Femur (tissue), 1 donor: Measurements from ENCODE around the gene HAO2.
A peak's percentile ranks its signal among the peaks of the same experiment; 100 is the strongest.

Experiments
- DNase-seq: peaks from one replicate; pipeline ENCODE4 v3.0.0-alpha.2; 2017

The HAO2 gene

GRCh38 chr1:119380983-119381662 is 12.5 kb downstream of the HAO2 start:
- no peak for DNase-seq

- DNase-seq: no peak
Measured at GRCh38 chr1:119384591-119384990, 16.0 kb downstream of the HAO2 start.

GRCh38 chr1:119385650-119386049 is 17.1 kb downstream of the HAO2 start:
- DNase-seq: no peak

GRCh38 chr1:119387858-119388257 is 19.3 kb downstream of the HAO2 start:
- DNase-seq: no peak

GRCh38 chr1:119388450-119388849 is 19.9 kb downstream of the HAO2 start:
- no peak for DNase-seq

GRCh38 chr1:119390526-119390925 is 21.9 kb downstream of the HAO2 start:
- no peak for DNase-seq

DNA sequence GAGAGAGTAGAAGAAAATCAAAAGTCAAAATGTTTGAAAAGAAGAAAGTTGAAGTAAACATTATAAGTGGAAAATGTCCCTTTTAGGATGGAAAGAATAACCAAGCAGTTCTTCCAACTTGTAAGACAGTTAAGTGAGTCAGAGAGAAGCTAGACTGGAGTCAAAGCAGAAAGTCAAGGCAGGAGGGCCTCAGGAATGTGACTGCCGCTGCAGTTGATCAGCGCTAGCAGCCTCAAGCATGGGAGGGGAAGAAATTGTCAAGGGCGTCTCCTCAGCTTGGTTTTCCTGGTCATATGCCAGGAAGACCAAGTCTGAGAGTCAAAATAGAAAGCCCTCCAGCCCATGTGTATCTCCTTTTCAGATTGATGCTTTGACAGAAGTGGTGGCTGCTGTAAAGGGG is 23.2 kb downstream of the HAO2 start:
- DNase-seq: no peak

DNA sequence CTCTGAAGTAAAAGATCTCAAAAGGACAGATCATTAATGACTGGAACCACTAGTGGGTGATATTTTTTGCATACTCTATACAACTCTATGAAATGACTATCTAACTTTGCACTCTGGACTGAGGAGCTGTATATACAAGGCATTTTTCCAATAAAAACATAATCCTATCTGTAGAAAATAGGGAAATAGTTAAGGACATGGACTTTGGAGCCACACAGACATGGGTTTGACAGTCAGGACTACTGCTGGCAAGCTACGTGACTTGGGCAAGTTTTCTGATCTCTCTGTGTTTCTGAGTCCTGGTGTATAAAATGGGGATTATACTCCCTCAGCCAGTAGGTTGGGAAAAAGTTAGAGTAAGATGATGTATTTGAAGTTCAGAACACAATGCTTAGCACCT is 25.5 kb downstream of the HAO2 start:
- DNase-seq: no peak

GRCh38 chr1:119396982-119397381 is 28.4 kb downstream of the HAO2 start:
- no peak for DNase-seq

DNA sequence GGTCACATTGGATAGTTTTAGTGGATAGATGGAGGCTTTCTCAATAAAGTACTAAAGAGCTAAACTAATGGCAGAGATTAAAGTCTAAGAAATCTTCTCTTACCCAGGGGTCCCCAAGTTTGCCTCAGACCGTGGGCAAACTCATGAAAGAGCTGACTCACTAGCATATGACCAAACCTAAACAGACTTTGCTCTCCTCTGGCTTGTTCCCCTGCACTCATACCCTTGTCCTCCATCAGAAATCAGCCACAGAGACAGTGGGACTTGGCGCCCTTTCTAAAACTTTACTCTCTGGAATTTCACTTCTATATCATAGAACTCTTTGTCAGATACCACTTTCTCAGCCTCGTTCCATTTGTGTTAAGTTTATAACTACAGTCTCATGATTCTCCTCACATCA is 29.4 kb downstream of the HAO2 start:
- no peak for DNase-seq

- DNase-seq: no peak
Measured at GRCh38 chr1:119404736-119405135, 36.2 kb downstream of the HAO2 start.

GRCh38 chr1:119409731-119410130 is 41.1 kb downstream of the HAO2 start:
- peak; percentile 48 for DNase-seq

- no peak for DNase-seq
Measured at GRCh38 chr1:119410961-119411360, 42.4 kb downstream of the HAO2 start.

DNA sequence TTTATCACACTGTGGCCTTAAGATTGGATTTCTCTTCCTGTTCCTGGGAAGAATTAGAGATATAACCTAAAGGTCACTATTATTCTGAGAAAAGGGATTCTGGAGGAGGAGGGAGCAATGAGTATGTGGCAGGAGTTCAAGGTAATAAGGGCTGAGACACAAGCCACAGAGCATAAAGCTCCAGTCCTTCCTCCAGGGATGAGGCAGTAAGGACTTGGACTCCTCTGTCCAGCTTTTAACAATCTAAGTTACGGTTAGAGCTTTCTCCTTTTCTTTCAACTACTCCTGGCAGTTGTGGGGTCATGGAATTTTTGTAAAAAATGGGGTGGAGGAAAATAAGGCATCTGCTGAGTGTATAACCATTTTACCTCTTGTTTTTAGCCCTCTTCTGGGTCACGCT is 46.4 kb downstream of the HAO2 start, which contains the start of gene HSD3B2:
HSD3B2 (plus strand) TSS at position 201 of the 400 bp plus-strand sequence. CDS start 270 bp downstream, outside the sequence.
- no peak for DNase-seq

DNA sequence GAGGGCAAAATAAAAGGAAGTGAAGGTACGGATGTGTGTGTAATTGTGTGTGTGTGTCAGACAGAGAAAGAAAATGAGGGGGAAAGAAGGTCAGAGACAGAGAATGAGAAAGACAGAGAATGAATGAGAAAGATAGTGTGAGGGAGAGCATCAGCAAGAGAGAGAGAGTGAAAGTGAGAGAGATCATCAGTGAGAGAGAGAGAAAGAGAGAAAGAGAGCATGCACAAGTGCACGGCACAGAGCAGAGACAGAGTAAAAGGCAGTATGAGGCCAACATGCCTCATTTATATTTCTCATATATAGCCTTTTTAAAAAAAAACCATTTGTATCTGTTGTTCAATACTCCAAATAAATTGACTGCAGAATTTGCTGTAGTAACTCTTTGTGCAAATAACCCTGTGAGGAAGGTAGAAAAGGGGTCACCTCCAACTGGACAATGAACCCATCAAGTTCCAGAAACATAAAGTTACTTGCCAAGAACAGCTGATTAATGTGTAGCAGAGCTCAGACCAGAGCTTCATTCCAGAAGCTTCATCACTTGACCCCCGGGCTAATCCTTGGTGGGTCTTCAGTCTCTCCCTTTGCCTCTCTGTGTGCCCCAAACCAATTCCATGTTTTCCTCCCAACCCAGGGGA is 47.5 kb downstream of the HAO2 start:
- no peak for DNase-seq

DNA sequence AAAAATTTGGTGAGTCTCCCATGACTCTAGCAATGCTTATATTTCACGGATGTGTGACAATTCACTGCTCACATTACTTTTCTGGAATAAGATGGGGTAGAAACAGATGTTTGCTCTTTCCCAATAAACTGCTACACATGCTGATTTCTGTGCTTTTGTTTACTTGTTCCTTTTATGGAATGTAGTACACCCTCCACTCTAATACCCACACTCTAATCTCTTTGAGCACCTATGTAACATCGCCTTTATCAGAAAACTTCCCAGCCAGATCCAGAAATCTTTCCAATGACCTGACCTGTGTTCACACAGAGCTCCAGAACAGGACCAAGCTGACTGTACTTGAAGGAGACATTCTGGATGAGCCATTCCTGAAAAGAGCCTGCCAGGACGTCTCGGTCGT is 50.5 kb downstream of the HAO2 start:
- no peak for DNase-seq

DNA sequence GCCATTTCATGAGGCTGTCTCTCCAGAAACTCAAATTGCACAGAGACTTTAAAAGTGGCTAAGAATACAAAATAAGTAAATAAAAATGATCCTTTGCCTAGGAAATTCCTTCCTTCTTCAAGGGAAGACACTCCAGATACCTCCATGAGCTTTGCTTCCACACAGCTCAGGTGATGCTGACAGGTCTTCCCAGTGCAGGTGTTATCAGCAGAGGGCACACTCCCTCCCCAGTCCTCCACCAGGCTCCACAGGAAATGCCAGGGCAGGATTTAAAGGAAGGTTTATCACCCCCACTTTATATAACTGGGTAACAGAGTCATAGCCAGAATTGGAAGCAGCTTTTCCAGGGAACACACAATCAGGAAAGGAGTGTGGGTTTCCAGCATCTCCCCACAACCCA is 52.1 kb downstream of the HAO2 start:
- no peak for DNase-seq

DNA sequence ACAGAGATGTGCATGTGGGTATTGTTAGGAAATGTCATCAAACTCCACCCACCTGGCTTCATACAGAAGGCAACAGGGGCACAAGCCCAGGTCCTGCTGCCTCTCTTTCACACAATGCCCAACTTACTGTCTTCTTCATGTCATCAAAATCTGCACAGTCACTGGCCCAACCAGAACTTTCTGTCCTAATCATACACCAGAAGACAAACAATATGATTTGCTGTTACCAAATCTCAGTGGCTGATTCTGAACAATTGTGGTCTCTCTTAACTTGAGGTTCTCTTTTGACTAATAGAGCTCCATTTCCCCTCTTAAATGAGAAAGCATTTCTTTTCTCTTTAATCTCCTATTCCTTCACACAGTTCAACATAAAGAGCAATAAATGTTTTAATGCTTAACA is 54.0 kb downstream of the HAO2 start:
- DNase-seq: no peak

- no peak for DNase-seq
Measured at GRCh38 chr1:119428991-119429390, 60.4 kb downstream of the HAO2 start.

DNA sequence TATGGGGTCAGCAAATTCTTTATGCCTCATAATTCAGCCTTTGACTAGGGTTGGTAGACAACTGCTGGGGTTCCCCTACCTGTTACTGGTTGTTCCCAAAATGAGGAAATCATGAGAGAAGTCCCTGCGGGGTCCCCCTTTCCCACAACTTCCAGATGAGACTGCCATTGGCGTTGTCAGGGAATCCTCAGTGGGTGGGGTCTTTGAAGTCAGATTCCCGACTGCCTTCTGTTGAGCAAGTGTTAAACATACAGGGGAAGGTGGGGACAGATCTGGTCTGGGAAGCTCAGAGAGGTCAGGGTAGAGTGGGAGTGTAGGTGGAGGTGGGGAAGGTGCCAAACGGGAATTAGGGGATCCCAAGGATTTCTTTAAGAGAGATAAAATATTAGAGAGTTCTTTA is 61.1 kb downstream of the HAO2 start:
- DNase-seq: no peak

DNA sequence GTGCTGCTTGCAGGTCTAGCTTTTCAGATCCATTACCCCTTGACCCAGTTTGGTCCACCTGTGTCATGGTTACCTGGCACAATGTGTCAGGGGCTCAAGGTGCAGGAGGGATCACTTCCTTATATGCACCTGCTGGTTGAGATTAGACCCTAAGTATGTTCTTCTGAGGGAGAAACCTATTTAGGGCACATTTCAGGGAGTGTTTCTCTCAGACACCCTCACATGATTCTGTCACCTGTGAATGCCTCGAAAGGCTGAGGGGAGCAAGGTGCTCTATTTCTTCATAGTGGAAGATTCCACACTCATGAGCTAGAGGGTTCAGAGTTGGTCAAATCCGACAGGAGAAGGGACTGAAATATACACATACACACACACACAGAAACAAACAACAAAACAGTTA is 61.9 kb downstream of the HAO2 start:
- no peak for DNase-seq

- DNase-seq: no peak
Measured at GRCh38 chr1:119431836-119432235, 63.3 kb downstream of the HAO2 start.

- no peak for DNase-seq
Measured at GRCh38 chr1:119435052-119435451, 66.5 kb downstream of the HAO2 start.

DNA sequence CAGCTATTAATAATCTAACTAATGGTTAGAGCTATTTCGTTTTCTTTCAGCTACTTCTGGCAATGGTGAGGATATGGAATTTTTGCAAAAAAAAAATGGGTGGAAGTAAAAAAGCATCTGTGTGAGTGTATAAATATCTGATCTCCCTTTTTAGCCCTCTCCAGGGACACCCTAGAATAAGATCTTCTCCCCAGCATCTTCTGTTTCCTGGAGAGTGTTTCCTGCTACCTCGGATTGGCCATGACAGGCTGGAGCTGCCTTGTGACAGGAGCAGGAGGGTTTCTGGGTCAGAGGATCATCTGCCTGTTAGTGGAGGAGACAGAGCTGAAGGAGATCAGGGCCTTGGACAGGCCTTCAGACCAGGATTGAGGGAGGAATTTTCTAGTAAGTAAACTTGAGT is 70.2 kb downstream of the HAO2 start:
- no peak for DNase-seq
